C4-2B (cell line): ENCODE data around the gene FNDC10.

ENCODE experiments used
- H3K27ac ChIP-seq: fragments of 450-650 bp; 2 replicates; pipeline ENCODE4 v1.5.1; 2017
- ZFX ChIP-seq: fragments of 450-650 bp; IDR thresholded peaks from 2 replicates; pipeline ENCODE4 v1.6.1; 2017
- TF ChIP-seq, protein P1 (sequence below): fragments of 450-650 bp; conservative IDR thresholded peaks from 2 replicates; pipeline ENCODE4 v1.5.1; 2017; ENCODE audit warnings: mild to moderate bottlenecking

FNDC10 gene

DNA sequence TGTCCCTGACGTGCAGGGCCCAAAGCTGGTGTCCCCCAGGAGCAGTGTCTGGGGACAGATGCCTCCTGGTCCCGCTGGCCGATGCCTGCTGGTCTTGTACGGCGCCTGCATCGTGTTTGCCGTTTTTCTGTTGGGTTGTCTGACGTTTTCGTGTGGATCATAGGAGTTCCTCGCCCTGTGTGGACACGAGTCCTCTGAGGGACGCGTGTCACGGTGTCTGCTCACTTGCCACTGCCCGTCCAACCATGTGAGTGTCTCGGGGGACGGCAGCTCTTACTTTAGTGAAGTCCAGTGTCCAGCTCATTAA, 22.8 kb upstream of the FNDC10 start:
- H3K27ac ChIP-seq = no peak overlapping the region
- TF ChIP-seq, protein P1, sequence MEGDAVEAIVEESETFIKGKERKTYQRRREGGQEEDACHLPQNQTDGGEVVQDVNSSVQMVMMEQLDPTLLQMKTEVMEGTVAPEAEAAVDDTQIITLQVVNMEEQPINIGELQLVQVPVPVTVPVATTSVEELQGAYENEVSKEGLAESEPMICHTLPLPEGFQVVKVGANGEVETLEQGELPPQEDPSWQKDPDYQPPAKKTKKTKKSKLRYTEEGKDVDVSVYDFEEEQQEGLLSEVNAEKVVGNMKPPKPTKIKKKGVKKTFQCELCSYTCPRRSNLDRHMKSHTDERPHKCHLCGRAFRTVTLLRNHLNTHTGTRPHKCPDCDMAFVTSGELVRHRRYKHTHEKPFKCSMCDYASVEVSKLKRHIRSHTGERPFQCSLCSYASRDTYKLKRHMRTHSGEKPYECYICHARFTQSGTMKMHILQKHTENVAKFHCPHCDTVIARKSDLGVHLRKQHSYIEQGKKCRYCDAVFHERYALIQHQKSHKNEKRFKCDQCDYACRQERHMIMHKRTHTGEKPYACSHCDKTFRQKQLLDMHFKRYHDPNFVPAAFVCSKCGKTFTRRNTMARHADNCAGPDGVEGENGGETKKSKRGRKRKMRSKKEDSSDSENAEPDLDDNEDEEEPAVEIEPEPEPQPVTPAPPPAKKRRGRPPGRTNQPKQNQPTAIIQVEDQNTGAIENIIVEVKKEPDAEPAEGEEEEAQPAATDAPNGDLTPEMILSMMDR = no peak
- TF ChIP-seq ZFX = no peak

DNA sequence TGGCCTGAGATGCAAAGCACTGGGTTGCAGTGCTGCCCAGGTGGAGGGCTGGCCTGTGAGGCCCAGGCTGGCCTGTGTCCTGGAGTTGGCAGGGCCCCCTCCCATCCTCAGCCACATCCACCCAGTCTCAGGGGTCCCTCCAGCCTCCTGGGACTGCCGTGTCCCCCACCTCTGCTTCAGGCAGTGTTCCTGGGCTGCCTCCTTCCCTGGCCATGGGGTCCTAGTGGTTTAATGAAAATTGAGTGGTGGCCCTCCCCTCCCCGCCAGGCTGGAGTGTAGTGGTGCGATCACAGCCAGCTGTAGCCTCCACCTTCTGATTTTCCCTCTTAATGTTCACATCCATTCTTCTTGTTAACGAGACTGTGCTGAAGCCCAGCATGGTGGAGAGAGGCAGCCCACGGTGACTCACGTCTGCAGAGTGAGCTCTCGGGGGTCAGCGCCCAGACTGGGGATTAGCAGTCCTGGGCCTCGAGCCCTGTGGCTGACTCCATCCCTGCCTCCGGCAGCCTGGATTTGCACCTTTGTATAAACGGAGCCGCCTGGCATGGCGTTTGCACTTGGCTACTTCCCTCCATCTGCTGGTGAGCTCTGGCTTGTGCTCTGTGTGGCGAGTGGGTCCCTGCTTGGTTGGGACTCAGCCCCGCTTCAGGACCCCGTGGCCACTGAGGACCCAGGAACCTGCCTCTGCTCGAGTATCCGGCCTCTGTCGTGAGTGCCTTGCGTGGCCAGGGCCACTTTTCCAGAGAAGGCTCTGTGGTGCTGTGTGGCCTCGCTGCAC, 22.3 kb upstream of the FNDC10 start:
- TF ChIP-seq ZFX = no peak
- TF ChIP-seq, protein P1 = no peak
- no peak overlapping the region for H3K27ac ChIP-seq

DNA sequence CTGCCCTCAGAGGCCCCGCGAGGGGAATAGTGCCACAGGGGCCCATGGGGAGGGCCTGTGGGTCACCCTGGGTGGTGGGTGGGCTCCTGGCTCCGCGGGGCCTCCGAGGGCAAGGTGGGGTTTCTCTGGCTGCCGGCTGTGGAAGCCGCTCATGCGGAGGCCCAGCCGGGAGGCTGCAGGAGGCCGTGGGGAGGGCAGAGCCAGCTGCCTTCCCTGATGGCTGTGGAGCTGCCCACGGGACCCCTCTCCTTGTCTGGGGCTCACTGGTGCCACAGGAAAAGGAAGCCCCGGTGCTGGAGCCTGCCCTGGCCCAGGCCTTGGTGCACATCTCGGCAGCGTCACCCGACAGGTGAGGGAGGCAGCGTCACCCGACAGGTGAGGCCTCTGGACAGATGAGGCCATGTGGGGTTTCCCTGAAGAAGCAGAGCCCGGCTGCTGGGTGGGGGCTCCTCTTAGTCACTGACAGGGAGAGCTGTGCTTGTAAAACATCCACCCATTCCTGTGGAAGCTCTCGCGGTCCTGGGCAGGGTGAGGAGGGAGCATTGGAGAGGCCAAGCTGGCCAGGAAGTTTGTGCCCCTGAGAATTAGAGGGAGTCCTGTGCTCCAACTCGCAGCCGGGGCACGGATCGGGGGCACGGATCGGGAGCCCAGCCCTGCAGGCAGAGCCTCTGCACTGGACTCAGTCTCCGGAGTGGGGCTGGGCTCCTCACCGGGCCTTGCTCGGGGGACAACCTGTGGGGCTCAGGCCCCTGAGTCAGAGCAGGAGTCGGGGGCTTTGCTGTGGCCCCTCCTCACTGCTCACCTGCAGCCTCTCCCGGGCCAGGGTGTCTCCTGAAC, 21.5 kb upstream of the FNDC10 start:
- no peak overlapping the region for H3K27ac ChIP-seq
- no peak for TF ChIP-seq ZFX
- TF ChIP-seq, protein P1 = no peak

DNA sequence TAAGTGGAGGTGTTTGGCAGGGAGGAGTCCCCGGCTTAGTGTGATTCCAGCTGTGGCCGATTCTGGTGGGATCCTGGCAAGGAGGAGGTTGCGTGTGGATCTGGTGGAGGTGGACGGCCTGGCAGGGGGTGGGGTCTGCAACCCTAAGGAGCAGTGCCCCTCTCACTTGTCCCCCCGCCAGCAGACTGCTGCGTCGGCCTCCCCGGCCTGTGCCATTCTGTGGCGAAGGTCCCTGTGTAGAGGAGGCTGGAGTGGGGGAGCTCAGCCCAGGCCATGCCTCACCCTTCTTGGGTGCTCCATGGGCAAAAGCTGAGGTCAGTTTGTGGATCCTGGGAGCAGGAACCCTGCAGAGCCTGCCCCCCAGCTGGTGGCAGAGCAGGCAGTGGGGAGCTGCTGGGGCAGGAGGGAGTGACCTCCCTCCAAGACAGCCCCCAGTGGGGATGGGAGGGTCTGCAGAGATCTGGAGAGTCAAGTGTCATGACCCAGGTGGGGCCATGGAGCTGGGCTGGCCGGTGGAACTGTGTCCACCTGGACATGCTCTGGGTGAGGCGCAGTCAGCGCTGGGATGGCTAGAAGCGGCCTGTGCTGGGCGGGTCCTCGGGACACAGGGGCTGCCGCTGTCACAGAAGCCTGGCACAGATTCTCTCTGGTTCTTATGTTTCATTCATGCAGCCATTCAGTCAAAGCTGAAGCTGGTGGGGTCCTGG, 20.7 kb upstream of the FNDC10 start:
- TF ChIP-seq, protein P1 = no peak; the same call in 1 of the 2 replicates
- TF ChIP-seq ZFX = no peak
- H3K27ac ChIP-seq = no peak overlapping the region

DNA sequence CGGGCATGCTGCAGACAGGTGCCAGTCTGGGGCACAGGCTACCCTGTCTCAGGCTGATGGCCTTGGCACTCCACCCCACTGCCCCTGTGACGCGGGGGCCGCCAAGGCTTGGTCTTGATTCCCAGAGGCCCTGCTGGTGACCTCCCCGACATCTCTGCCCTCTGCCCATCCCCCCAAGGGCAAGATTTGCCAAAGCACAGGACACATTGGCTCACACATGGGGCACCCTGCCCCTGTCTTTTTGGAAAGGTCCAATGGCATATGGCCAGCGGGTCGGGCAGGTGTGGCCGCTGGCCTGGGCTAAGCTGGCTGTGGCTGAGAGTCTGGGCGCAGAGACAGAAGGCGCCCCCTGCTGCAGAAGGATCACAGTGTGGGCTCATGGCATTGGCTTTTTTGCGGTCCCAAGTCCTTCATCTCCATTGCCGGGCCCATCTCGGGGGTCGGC, 20.0 kb upstream of the FNDC10 start:
- H3K27ac ChIP-seq = no peak overlapping the region
- TF ChIP-seq, protein P1 = no peak; the same call in 1 of the 2 replicates
- TF ChIP-seq ZFX = no peak

DNA sequence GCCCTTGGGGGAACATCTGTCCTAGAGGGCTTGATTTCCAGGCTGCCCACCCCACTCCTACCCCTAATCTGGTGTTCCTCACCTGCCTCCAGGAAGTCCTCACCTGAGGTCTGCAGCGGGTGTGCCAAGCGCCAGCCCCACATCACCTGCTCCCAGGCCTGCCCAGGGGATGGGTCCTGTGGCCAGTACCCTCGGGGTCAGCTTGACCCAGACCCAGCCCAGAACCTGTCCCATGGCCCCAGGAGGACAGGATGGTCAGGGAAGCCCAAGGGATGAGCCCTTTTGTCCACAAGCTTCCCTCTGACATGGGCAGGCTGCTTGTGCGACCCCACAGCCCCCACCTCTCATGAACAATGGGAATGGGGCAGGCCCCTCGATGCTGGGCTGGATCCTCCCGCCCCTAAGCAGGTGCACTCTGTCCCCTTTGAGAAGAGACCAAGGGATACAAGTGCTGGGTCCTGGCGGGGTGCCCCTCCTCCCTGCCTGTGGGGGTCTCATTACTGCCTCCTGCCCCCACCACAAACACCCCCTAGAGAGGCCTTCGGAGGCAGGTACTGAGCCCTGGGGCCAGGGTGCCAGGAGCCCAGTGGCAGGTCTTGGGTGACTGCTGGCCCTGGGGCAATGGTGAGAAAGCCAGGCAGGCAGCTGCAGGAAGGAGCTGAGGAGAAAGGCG, 18.6 kb upstream of the FNDC10 start:
- H3K27ac ChIP-seq = no peak overlapping the region
- TF ChIP-seq ZFX = no peak

DNA sequence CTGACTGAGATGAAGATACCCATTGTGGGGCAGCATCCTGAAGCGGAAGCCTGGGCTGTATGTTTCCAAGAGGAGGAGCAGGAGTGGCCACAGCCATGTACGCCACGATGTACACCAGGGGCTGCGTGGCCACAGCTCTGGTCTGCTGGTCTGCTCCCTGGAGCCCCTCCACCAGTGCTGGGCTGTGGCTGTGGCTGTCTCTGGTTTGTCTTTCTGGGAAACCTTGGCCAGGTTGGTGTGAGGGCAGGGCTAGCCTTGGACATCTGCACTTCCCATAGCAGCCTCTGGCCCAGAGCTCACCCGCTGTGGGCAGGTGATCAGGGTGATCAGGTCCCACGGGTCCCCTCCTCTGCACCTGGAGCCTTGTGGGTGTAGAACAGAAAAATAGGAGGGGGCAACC, 18.0 kb upstream of the FNDC10 start:
- no peak overlapping the region for H3K27ac ChIP-seq
- TF ChIP-seq ZFX = no peak
- TF ChIP-seq, protein P1 = no peak
